Testis (tissue), 3 donors: ENCODE results near the gene PTPRT. TPM values are rescaled to one million over a fixed set of nuclear protein-coding genes. Genes with fewer than 3 reads are reported as not detected.
A peak's percentile ranks its signal among the peaks of the same experiment; 100 is the strongest.

ENCODE experiments used
- DNase-seq: peaks from one replicate; pipeline ENCODE4 v3.0.0-alpha.2; 2019
- H3K27ac ChIP-seq, 2 donors: fragments of 200-600 bp; sonication (generic); one replicate each; pipeline ENCODE4 v1.5.1; 2019
- H3K27me3 ChIP-seq: fragments of 200-600 bp; sonication (generic); one replicate; pipeline ENCODE4 v1.5.1; 2019
- H3K36me3 ChIP-seq: fragments of 200-600 bp; sonication (generic); one replicate; pipeline ENCODE4 v1.5.1; 2017; ENCODE audit warnings: low read depth; ENCODE audit errors: missing control alignments
- H3K4me1 ChIP-seq: fragments of 200-600 bp; sonication (generic); one replicate; pipeline ENCODE4 v1.5.1; 2019
- H3K4me3 ChIP-seq, 2 donors: fragments of 200-600 bp; sonication (generic); one replicate each; pipeline ENCODE4 v1.5.1; 2017 to 2019
- H3K9me3 ChIP-seq: fragments of 200-600 bp; sonication (generic); one replicate; pipeline ENCODE4 v1.5.1; 2017
- CTCF ChIP-seq, 3 experiments: fragments of 450-650 bp in 2 of 3; fragments of 200-600 bp in 1 of 3; sonication (generic) in 1 of 3; IDR thresholded peaks; one replicate each; pipeline ENCODE4 v1.5.1; 2016 to 2019; ENCODE audit warnings: antibody characterized with exemption in 3 of 3, mild to moderate bottlenecking in 2 of 3, moderate library complexity in 1 of 3
- POLR2A ChIP-seq: fragments of 450-650 bp; IDR thresholded peaks from one replicate; pipeline ENCODE4 v1.6.1; 2017; ENCODE audit warnings: antibody characterized with exemption, mild to moderate bottlenecking, moderate library complexity
- WGBS, 2 donors: methylation state at CpG; one replicate each; pipeline ENCODE4 v1.1.5; 2018; 5-methylcytosine and 5-hydroxymethylcytosine counted together
- intact Hi-C: fragments of 100-400 bp; cut with DNase I; formaldehyde crosslinking; loops from one replicate; pipeline ENCODE4 v1.15.1; 2023; ENCODE audit warnings: low total_unique reads
- polyA plus RNA-seq: library from polyadenylated mRNA; stranded (reverse); fragments of 350-450 nt; fragmentation: Illumina TruSeq; extraction: RNeasy Lipid Tissue Mini Kit (QIAGEN cat#74804); gene quantifications from one replicate; pipeline ENCODE4 v1.2.3, GENCODE V29; 2014; ENCODE audit warnings: low read depth, low replicate concordance; ENCODE audit not compliant: insufficient read depth
- total RNA-seq, 2 donors: library from RNA; depleted of rRNA; stranded (reverse); fragments of >200 nt; gene quantifications; one replicate each; pipeline ENCODE4 v1.2.3, GENCODE V29; 2016

Gene PTPRT
- total and polyA plus RNA-seq, 3 donors from 2014 or later, result 2.3 to 2.5 (median 2.3) TPM

- DNase-seq, result no peak
- Histone ChIP-seq H3K9me3 (no peaks in the 10 kb centered on the region), H3K27ac (no peak overlapping the region), H3K36me3 (no peaks in the 10 kb centered on the region), H3K4me1 (no peaks in the 10 kb centered on the region), H3K27me3 (no peaks in the 10 kb centered on the region), H3K4me3 (no peak overlapping the region)
- no peak for TF ChIP-seq CTCF (IDR thresholded peaks at IDR 0.05)
- no peak for TF ChIP-seq POLR2A
- intact Hi-C loops, result no loop called here
- 60 to 66% methylated on average over 4 of the region's 4 CpGs for WGBS, 2 donors
Observed at GRCh38 chr20:42183147-42183546, 1006.6 kb downstream of the PTPRT start.

- Histone ChIP-seq H3K4me3 (no peak overlapping the region), H3K27me3 (no peaks in the 10 kb centered on the region), H3K9me3 (no peaks in the 10 kb centered on the region), H3K36me3 (no peaks in the 10 kb centered on the region), H3K27ac (no peak overlapping the region), H3K4me1 (no peaks in the 10 kb centered on the region)
- TF ChIP-seq POLR2A, result no peak
- TF ChIP-seq CTCF (IDR thresholded peaks at IDR 0.05), result no peak
- no peak for DNase-seq
- intact Hi-C loops, result no loop called here
Observed at GRCh38 chr20:42181064-42181463, 1008.6 kb downstream of the PTPRT start.

GRCh38 chr20:42179768-42180167, 1009.9 kb downstream of the PTPRT start:
- no peaks in the 10 kb centered on the region for H3K36me3 ChIP-seq
- H3K27me3 ChIP-seq, result no peaks in the 10 kb centered on the region
- no peak overlapping the region for H3K27ac ChIP-seq
- peak; percentile 20 for DNase-seq
- TF ChIP-seq CTCF (IDR thresholded peaks at IDR 0.05) (no peak), POLR2A (no peak)
- no peak overlapping the region for H3K4me3 ChIP-seq
- intact Hi-C loops, result no loop called here
- no peaks in the 10 kb centered on the region for H3K9me3 ChIP-seq
- WGBS, 2 donors, result 21 to 42% methylated on average over 4 of the region's 4 CpGs
- H3K4me1 ChIP-seq, result no peaks in the 10 kb centered on the region

GRCh38 chr20:42173440-42173839, 1016.3 kb downstream of the PTPRT start:
- Histone ChIP-seq H3K4me3 (no peak overlapping the region), H3K9me3 (no peaks in the 10 kb centered on the region), H3K27ac (no peak overlapping the region), H3K27me3 (no peaks in the 10 kb centered on the region), H3K4me1 (no peaks in the 10 kb centered on the region), H3K36me3 (no peaks in the 10 kb centered on the region)
- no peak for DNase-seq
- WGBS, 2 donors, result 45 to 46% methylated on average over 2 of the region's 2 CpGs
- TF ChIP-seq CTCF (IDR thresholded peaks at IDR 0.05) (no peak), POLR2A (no peak)
- intact Hi-C loops, result no loop called here

GRCh38 chr20:42164121-42164890, 1025.4 kb downstream of the PTPRT start:
- no peaks in the 10 kb centered on the region for H3K27me3 ChIP-seq
- no peaks in the 10 kb centered on the region for H3K4me1 ChIP-seq
- no peak for TF ChIP-seq POLR2A
- no peak for TF ChIP-seq CTCF (IDR thresholded peaks at IDR 0.05)
- DNase-seq, result no peak
- no peak overlapping the region for H3K4me3 ChIP-seq
- intact Hi-C loops, result no loop called here
- H3K27ac ChIP-seq, result no peak overlapping the region
- no peaks in the 10 kb centered on the region for H3K9me3 ChIP-seq
- no peaks in the 10 kb centered on the region for H3K36me3 ChIP-seq
- 80 to 82% methylated on average over 7 of the region's 7 CpGs for WGBS, 2 donors
